ENCODE measurements around the gene LPIN1.
A peak's percentile ranks its signal among the peaks of the same experiment; 100 is the strongest.
"Not testable (repeated sequence)": the region's sequence is repeated elsewhere in the genome, so short reads cannot be mapped to it uniquely, and the experiment has no call there.

The LPIN1 gene

DNA sequence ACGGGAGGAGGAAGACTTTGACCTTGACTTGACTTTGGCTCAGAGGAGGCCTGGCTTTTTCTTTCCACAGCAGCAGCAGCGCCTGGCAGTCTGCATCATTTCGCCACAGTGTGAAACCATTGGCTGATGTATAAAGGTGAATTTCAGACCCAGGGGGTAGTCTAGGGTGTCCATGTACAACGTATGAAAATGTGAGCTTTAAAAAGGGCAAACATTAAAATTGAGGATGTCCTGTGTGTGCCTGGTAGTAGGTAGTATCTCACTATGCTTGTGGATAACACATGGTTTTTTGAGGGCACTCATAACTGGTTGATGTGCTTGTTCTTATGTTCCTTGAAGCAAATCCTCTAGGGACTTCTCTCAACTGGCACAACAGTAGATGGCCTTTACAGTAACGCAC lies 86.1 kb downstream of the LPIN1 start:
- no peak for DNase-seq (ENCODE audit: low read depth in 2 of 2)

GRCh38 chr2:11833601-11834000 lies 87.2 kb downstream of the LPIN1 start:
- DNase-seq (ENCODE audit: low read depth in 2 of 2) = no peak

DNA sequence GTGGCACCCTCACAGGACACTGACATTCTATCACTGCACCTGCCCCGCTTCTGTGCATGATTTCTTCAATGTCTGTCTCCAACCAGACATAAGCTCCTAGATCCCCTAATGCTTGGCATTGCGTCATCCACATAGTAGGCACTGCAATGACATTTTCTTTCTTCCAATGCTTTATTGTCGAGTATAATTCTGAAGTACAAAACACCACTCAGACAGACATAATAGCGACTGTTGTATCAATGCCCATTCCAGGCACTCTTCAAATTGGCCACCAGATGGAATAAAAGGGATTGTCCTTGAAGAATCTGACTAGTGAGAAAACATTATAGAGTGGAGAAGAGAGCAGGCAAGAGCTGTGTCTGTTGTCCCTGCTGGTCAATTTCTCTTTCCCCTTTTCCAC lies 89.0 kb downstream of the LPIN1 start:
- no peak for DNase-seq (ENCODE audit: low read depth in 2 of 2)

DNA sequence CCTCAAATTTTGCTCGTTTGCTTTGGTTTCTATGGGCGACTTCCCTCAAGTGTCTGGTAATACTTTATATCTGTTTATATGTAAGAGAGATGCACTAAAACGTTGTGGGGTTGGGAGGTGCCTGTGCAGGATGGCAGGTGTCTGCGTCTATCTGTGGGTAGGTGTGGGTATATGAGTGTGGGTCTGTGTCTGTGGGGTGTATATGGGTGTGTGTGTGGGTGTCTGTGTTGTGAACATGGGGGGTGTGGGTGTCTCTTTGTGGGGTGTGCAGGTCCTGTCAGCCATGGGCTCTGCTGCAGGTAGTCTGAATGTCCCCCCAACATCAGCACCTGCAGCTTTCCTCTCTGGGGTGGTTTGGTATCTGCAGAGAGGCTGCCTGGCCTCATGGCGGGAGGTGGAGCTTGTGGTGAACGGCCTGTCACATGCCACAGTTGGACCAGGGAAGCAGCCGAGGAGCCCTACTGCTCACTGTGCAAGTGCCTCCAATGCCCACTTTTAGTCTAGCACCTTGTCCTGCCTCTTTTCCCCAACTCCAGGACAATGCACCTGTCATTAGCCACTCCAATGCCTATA lies 90.3 kb downstream of the LPIN1 start:
- DNase-seq (ENCODE audit: low read depth in 2 of 2) = no peak

DNA sequence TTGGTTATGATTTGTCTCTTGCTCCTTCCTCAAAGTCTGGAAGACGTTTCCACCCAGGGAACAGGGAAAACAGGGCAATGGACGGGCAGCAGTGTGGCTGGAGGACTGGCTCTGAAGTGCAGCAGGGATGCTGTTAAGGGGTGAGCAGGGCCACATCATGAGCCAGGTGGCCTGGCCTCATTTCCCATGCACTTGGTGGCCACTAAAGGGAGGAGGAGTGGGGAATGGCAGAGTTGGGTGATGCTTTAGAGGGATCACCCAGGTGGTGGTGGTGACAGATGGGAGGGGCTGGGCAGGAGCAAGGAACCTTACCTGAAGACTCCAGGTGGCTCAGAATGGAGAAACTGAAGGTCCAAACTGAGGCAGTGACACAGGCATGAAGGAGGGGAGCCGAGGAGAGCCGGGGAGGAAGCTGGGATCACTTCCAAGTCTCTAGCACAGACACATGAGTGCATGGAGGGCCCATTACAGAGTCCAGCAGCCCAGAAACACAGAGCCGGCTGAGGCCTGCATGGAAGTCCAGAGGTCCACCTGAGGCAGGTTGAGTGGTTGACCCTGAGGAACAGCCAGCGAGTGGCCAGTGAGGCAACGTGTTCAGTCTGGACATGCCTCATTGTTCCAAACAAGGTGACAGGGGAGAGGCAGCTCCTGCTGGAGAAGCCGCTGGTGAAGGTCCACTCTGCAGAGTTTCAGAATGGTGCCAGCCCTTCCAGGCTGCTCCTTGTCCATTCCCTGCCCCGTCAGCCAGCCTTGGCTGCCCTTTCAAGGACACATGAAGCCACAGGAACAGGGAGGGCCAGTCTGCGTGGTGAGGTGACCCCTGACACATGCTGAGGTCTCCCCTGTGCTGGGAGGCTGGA lies 91.7 kb downstream of the LPIN1 start:
- no peak for DNase-seq (ENCODE audit: low read depth in 2 of 2)

GRCh38 chr2:11839916-11840315 lies 93.5 kb downstream of the LPIN1 start:
- DNase-seq (ENCODE audit: low read depth in 2 of 2) = no peak

- no peak for DNase-seq (ENCODE audit: low read depth in 2 of 2)
Observed at GRCh38 chr2:11842336-11842735, 95.9 kb downstream of the LPIN1 start.

GRCh38 chr2:11844798-11845197 lies 98.4 kb downstream of the LPIN1 start:
- not testable (repeated sequence) for DNase-seq (ENCODE audit: low read depth in 2 of 2)

GRCh38 chr2:11847935-11848334 lies 101.5 kb downstream of the LPIN1 start:
- not testable (repeated sequence) for DNase-seq (ENCODE audit: low read depth in 2 of 2)

DNA sequence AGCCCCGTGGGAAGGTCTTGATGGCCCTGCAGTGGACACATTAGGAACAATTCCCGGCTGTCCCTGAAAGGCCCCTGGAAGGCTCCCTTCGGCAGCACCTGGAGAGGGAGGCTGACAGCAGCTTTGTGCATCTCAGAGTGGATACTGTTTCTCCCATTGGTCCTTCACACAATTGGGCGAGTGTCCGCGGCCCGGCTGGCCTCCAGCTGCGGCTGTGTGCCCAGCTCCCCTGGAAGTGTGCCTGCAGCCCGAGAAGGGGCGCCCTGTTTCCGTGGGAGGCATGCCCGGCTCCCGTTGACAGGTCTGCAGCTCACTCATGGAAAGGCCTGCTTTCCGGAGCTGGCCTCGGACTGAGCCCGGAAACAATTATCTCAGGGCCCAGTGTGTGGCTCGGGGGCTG lies 103.7 kb downstream of the LPIN1 start:
- no peak for DNase-seq (ENCODE audit: low read depth in 2 of 2)

GRCh38 chr2:11852526-11853196 lies 106.2 kb downstream of the LPIN1 start:
- no peak for DNase-seq (ENCODE audit: low read depth in 2 of 2)

DNA sequence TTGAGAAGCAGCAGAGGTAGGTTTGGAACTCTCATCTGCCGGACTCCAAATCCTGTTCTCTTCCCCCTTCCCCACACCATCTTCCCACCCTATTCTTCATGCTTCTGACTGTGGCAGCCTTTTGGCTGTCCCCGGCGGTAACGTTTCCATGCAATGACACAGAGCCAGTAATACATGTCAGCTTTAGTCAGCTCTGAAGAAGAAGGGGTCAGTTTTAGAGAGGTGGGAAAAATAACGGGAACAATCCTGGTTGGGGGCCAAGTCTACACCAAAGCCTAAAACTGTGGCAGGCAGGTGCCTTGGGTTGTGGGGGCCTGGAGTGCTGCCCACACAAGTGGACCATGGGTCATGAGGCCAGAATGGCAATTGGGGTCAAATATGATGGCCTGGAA lies 106.8 kb downstream of the LPIN1 start:
- no peak for DNase-seq (ENCODE audit: low read depth in 2 of 2)

DNA sequence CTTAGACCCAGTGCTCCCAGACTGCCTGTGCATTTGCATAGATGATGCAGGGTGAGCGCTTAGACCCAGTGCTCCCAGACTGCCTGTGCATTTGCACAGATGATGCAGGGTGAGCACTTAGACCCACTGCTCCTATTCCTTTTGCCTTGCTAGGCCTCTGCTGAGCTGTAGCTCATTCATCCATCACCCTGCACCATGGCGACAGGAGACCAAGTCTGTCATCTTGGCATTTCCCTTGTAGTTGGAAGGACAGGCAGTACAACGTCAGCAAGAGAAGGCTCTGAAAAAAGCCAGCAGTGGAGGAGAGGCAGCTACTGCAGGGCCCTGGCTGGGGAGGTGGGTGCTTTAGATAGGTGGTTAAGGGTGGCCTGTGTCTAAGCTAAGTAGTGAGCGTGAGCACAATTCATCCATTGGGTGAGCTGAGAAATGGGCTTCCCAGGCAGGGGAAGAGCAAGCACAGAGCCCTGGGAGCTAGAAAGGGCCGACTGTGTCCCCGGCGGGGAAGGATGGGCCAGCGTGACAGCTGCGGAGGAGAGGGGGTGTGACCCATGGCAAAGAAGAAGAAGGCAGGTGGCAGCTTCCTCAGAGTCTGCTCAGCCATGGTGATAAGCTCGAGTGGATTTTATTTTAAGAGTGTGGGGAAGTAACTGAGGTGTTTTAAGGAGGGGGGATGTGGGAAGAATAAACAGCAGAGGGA lies 108.8 kb downstream of the LPIN1 start:
- no peak for DNase-seq (ENCODE audit: low read depth in 2 of 2)

DNA sequence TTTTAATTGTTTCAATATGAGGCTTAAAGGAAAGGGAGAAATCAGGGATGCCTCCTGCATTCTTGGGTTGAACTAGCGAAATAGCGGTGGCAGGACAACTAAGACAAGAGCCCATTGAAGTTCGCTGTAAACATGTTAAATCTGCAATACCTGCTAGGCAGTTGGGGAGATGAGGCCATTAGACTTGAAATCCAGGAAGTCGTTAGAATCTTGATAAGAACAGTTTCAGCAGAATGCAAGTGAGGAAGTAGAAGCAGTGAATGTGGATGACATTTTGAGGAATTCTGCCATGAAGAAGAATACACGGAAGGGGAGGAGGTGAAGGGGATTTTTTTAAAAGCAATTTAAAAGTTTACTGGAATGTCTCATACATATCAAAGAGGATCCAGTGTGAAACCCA lies 109.7 kb downstream of the LPIN1 start:
- no peak for DNase-seq (ENCODE audit: low read depth in 2 of 2)

DNA sequence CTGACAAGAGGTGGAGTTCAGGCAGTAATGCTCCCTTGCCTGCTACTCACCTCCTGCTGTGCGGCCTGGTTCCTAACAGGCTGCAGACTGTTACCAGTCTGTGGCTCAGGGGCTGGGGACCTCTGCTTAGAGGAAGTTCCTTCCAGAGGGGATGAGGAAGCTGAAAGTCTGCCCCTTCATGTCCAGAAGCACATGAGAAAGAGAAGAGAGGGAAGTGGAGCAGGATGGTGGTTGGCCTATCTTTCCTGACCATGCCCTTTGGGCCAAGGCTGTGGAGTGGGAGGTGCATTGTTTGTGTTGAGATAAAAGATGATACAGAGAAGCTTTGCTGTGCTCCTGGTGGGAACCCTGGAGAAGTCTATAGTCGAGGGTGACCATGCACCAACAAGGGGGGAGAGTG lies 112.5 kb downstream of the LPIN1 start:
- DNase-seq (ENCODE audit: low read depth in 2 of 2) = no peak

DNA sequence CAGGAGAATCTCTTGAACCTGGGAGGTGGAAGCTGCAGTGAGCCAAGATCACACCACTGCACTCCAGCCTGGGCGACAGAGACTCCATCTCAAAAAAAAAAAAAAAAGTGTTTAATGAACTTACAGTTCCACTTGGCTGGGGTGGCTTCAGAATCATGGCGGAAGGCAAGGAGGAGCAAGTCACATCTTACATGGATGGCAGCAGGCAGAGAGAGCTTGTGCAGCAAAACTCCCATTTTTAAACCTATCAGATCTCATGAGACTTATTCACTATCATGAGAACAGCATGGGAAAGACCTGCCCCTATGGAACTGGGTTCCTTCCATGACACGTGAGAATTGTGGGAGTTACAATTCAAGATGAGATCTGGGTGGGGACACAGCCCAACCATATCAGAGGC lies 113.5 kb downstream of the LPIN1 start:
- not testable (repeated sequence) for DNase-seq (ENCODE audit: low read depth in 2 of 2)

GRCh38 chr2:11861044-11861443 lies 114.6 kb downstream of the LPIN1 start:
- no peak for DNase-seq (ENCODE audit: low read depth in 2 of 2)

DNA sequence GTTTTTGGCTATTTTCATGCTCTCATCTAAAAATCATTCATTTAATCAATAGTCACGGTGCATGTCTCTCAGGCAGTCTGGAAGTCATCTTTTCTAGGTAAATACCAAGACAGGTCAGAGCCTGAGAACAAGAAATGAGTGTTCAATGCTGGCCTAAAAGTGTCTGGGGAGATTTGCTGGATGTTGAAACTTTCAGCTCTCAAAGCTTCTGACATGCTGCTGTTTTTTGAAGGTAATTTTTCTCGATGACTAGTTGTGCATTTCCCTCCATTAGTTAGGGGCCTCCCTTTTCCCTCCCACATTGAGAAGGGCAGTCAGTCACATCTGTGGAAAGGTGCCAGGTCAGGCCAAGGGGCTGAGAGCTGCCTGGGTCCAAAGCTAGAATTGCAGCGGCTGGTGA lies 115.6 kb downstream of the LPIN1 start:
- DNase-seq (ENCODE audit: low read depth in 2 of 2) = no peak

- no peak for DNase-seq (ENCODE audit: low read depth in 2 of 2)
Observed at GRCh38 chr2:11863103-11863502, 116.7 kb downstream of the LPIN1 start.

DNA sequence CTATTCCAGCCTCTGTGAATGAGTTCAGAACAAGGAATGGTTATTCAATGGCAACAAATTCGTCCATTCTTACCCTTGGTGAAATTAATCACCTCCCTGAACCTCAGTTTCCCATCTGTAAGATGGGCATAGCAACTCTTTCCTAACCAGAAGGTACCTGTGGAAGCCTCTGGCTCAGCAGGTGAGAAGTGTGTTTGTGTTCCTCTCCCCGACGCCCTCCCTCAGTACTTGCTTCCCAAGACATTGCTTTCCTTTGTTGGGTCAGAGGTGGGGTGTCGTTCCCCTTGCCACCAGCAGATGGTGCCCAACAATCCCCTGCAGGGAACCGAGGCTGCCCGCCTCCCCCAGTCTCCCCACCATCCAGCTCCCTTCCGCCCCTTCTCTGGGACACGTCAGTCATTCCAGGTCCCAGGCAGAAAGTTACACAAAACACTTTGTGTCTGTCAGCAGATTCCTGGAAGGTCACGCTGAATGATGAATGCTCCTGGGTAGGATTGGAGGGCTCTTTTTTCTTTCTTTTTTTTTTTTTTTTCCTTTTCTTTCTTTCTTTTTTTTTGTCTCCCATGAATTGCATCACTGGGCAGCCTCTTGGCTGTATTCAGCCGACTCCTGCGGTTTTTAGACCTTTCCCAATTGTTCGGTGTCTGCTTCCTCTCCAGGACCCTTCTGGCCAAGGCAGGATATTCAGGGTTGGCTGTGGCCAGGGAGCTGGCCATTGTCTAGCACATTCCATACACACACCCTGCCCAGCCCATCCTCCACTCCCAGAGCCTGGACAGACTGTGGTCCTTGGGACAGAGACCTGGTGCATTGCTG lies 117.3 kb downstream of the LPIN1 start:
- DNase-seq (ENCODE audit: low read depth in 2 of 2) = peak; percentile 55 to 59

DNA sequence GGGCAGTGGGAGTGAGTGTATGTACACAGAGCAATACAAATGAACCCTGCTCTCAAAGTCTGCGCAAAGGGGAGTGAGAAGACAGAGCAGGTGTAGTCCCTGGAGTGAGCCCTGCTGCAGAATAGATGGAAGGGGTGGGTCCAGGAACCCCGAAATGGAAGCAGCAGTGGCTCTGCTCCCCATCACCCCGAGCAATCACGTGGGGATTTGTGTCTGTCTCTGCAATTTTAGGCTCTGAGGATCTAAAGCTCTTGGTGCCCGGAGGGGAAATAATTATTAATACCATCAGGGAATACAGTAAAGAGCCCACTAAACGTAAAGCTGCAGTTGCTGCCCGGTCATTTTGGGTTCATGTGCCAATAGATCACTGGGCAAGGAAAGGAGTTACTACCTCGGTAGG lies 118.3 kb downstream of the LPIN1 start:
- no peak for DNase-seq (ENCODE audit: low read depth in 2 of 2)

- DNase-seq (ENCODE audit: low read depth in 2 of 2) = no peak
Observed at GRCh38 chr2:11865378-11865777, 118.9 kb downstream of the LPIN1 start.

Measured in stimulated activated CD4-positive, alpha-beta T cell treated with anti-CD3 and anti-CD28 coated beads, Interleukin-4, amount 100 ng/mL, for 48 hours (primary cell).